HL-60 (cell line): ENCODE results near the gene ESRRA.

ENCODE experiments used
- DNase-seq, 2 experiments: peaks; one replicate each; pipeline ENCODE4 v3.0.0-alpha.2; 2010 to 2020; ENCODE audit warnings: low read depth in 1 of 2, low spot score in 1 of 2
- H3K27ac ChIP-seq: fragments of 250-450 bp; sonication (Bioruptor Pico); replicated peaks from 2 replicates; pipeline ENCODE4 v1.5.1; 2020; ENCODE audit warnings: mild to moderate bottlenecking, moderate library complexity
- H3K27me3 ChIP-seq: fragments of 250-450 bp; sonication (Bioruptor Pico); 2 replicates; pipeline ENCODE4 v1.5.1; 2021; ENCODE audit warnings: mild to moderate bottlenecking, moderate library complexity; ENCODE audit not compliant: insufficient read depth, poor library complexity, severe bottlenecking
- H3K4me3 ChIP-seq: replicated peaks from 2 replicates; pipeline ENCODE4 v1.5.1; 2011; ENCODE audit warnings: mild to moderate bottlenecking, control low read depth, low read length; ENCODE audit not compliant: insufficient read depth
- CTCF ChIP-seq: IDR thresholded peaks from one replicate; pipeline ENCODE4 v1.5.1; 2011; ENCODE audit warnings: low read length, control low read depth, inconsistent platforms; ENCODE audit not compliant: insufficient read depth
- GABPA ChIP-seq: IDR thresholded peaks from 2 replicates; pipeline ENCODE4 v1.6.1; 2012; ENCODE audit warnings: low read depth
- POLR2AphosphoS5 ChIP-seq: IDR thresholded peaks from 2 replicates; pipeline ENCODE4 v1.6.1; 2012; ENCODE audit warnings: low read depth
- REST ChIP-seq: IDR thresholded peaks from 2 replicates; pipeline ENCODE4 v1.6.1; 2012; ENCODE audit warnings: low read depth; ENCODE audit not compliant: insufficient replicate concordance
- SPI1 ChIP-seq: IDR thresholded peaks from 2 replicates; pipeline ENCODE4 v1.6.1; 2012; ENCODE audit warnings: low read depth, mild to moderate bottlenecking, borderline replicate concordance

ESRRA gene

GRCh38 chr11:64276653-64277431, 28.5 kb upstream of the ESRRA start:
- TF ChIP-seq SPI1 (no peak), POLR2AphosphoS5 (no peak), CTCF (no peak), GABPA (no peak), REST (no peak)
- DNase-seq, result no peak

GRCh38 chr11:64278576-64279190, 26.6 kb upstream of the ESRRA start:
- H3K27ac ChIP-seq, result no peak overlapping the region
- no peak for DNase-seq
- no peak for TF ChIP-seq REST
- no peak for TF ChIP-seq POLR2AphosphoS5
- TF ChIP-seq GABPA, result no peak
- TF ChIP-seq CTCF, result no peak
- TF ChIP-seq SPI1, result no peak
- H3K27me3 ChIP-seq, result no peaks in the 10 kb centered on the region
- no peak overlapping the region for H3K4me3 ChIP-seq

More at GRCh38 chr11:64276653-64277431, 28.5 kb upstream of the ESRRA start:
- no peak overlapping the region for H3K27ac ChIP-seq
- H3K4me3 ChIP-seq, result no peak overlapping the region
- H3K27me3 ChIP-seq, result no peaks in the 10 kb centered on the region

- Histone ChIP-seq H3K27ac (no peak overlapping the region), H3K4me3 (no peak overlapping the region), H3K27me3 (no peaks in the 10 kb centered on the region)
- DNase-seq, result no peak
- TF ChIP-seq CTCF (no peak), REST (no peak), GABPA (no peak), POLR2AphosphoS5 (no peak), SPI1 (no peak)
Measured at GRCh38 chr11:64281957-64282770, 23.2 kb upstream of the ESRRA start.
